ENCODE results near the gene RPGRIP1L. TPM values are rescaled to one million over a fixed set of nuclear protein-coding genes. Genes with fewer than 3 reads are reported as not detected.

RPGRIP1L gene
- total RNA-seq, 3 donors from 2014 or later: 2.1 to 5.3 (median 3.8) TPM

DNA sequence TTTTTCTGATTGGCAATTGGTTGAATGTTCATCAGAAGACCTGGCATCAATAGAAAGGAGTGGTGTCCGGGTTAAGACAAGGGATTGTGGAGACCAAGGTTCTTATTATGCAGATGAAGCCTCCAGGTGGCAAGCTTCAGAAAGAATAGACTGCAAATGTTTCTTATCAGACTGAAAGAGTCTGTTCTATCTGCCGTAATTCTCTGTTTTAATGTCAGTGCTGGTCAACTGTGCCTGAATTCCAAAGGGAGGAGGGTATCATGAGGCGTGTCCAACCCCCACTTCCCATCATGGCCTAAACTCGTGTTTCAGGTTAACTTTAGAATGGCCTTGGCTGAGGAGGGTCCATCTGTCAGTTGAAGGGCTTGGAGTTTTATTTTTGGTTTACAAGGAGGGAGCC, 140.2 kb downstream of the RPGRIP1L start:
- intact Hi-C loops (cut with DNase I, micrococcal nuclease): no loop called here
- no peak for DNase-seq
- no peak overlapping the region for H3K4me3 ChIP-seq
- H3K36me3 ChIP-seq (ENCODE audit: low read depth): no peaks in the 10 kb centered on the region
- ATAC-seq: no peak
- no peaks in the 10 kb centered on the region for H3K9me3 ChIP-seq
- no peaks in the 10 kb centered on the region for H3K4me1 ChIP-seq (ENCODE audit: low read depth)
- TF ChIP-seq, protein P1, sequence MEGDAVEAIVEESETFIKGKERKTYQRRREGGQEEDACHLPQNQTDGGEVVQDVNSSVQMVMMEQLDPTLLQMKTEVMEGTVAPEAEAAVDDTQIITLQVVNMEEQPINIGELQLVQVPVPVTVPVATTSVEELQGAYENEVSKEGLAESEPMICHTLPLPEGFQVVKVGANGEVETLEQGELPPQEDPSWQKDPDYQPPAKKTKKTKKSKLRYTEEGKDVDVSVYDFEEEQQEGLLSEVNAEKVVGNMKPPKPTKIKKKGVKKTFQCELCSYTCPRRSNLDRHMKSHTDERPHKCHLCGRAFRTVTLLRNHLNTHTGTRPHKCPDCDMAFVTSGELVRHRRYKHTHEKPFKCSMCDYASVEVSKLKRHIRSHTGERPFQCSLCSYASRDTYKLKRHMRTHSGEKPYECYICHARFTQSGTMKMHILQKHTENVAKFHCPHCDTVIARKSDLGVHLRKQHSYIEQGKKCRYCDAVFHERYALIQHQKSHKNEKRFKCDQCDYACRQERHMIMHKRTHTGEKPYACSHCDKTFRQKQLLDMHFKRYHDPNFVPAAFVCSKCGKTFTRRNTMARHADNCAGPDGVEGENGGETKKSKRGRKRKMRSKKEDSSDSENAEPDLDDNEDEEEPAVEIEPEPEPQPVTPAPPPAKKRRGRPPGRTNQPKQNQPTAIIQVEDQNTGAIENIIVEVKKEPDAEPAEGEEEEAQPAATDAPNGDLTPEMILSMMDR (IDR thresholded peaks at IDR 0.05): no peak

DNA sequence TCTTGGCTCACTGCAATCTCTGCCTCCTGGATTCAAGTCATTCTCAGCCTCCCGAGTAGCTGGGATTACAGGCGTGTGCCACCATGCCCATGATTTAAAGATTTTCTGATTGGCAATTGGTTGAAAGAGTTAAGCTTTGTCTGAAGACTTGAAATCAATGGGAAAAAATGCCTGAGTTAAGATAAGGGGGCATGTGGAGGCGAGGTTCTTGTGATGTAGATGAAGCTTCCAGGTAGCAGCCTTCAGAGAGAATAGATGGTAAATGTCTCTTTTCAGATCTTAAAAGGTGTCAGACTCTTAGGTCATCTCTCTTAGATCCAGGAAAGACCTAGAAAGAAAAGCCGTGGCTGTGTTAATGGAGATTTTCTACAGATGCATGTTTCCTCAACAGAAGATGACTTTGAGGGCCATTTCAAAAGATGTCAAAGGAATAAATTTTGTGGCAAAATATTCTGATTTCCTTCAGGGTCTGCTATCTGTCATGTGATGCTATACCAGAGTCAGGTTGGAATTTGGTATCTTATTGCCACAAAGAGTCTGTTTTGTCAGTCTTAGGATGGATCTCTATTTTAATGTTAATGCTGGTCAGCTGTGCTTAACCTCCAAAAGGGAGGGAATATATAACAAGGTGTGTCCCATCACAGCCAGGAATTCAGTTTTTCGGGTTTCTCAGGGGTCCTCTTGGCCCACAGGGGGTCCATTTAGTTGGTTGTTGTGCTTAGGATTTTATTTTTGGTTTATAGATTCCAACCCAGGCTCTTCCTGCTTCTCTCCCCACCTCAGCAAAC, 142.4 kb downstream of the RPGRIP1L start:
- H3K4me1 ChIP-seq (ENCODE audit: low read depth): no peaks in the 10 kb centered on the region
- TF ChIP-seq, protein P1 (IDR thresholded peaks at IDR 0.05): no peak
- ATAC-seq: no peak
- H3K36me3 ChIP-seq (ENCODE audit: low read depth): no peaks in the 10 kb centered on the region
- DNase-seq: no peak
- H3K4me3 ChIP-seq: no peak overlapping the region
- intact Hi-C loops (cut with DNase I, micrococcal nuclease): no loop called here
- no peaks in the 10 kb centered on the region for H3K9me3 ChIP-seq

GRCh38 chr16:53559270-53559951, 144.2 kb downstream of the RPGRIP1L start:
- DNase-seq: no peak
- no peaks in the 10 kb centered on the region for H3K9me3 ChIP-seq
- ATAC-seq: no peak
- no peaks in the 10 kb centered on the region for H3K4me1 ChIP-seq (ENCODE audit: low read depth)
- intact Hi-C loops (cut with DNase I, micrococcal nuclease): no loop called here
- no peak overlapping the region for H3K4me3 ChIP-seq
- H3K36me3 ChIP-seq (ENCODE audit: low read depth): no peaks in the 10 kb centered on the region
- TF ChIP-seq, protein P1 (IDR thresholded peaks at IDR 0.05): no peak

DNA sequence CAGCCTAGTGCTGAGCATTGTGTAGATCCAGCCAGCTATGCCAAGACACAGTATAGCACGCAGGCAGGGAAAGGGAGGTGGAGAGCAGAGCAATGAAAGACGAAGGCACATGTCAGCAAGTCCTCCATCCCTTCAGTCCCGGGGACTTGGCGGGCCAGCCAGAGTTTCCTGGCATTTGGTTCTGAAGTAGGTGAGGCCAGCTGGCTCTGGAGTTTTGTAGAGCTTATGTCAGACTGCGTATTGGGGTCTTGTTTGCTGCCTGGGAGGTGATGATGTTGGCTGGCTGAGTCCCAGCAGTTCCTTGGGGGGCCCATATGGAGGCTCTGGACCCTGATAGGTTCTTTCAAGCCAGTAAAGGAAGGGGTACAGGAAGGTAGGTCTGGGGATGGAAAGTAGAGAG, 144.9 kb downstream of the RPGRIP1L start:
- intact Hi-C loops (cut with DNase I, micrococcal nuclease): no loop called here
- ATAC-seq (no peak), DNase-seq (no peak)
- Histone ChIP-seq H3K4me1 (ENCODE audit: low read depth) (no peaks in the 10 kb centered on the region), H3K36me3 (ENCODE audit: low read depth) (no peaks in the 10 kb centered on the region), H3K4me3 (no peak overlapping the region), H3K9me3 (no peaks in the 10 kb centered on the region)
- TF ChIP-seq, protein P1 (IDR thresholded peaks at IDR 0.05): no peak

DNA sequence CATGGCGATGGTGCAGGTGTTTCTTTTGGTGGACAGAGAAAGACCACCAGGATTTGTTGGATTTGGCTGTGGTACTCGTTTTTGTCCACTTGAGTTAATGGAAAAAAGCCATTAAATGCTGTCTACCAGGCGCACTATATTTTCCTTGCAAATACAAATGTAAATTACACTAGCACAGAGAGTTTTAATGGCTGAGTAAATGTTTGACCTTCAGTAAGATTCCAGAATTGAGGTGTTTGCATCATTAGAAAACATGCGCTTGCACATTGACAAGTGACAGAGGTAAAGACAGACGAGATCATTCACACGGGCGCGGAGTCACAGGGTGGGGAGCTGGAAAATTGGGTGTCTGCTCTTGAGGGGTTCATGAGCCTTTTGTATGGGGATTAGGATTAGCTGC, 147.1 kb downstream of the RPGRIP1L start:
- TF ChIP-seq, protein P1 (IDR thresholded peaks at IDR 0.05): no peak
- Histone ChIP-seq H3K9me3 (no peaks in the 10 kb centered on the region), H3K4me3 (no peak overlapping the region), H3K36me3 (ENCODE audit: low read depth) (no peaks in the 10 kb centered on the region), H3K4me1 (ENCODE audit: low read depth) (no peaks in the 10 kb centered on the region)
- DNase-seq (no peak), ATAC-seq (no peak)
- intact Hi-C loops (cut with DNase I, micrococcal nuclease): no loop called here
